K562 (cell line): ENCODE data around the gene DLL4. TPM values are rescaled to one million over a fixed set of nuclear protein-coding genes. Genes with fewer than 3 reads are reported as not detected.

Experiments used
- CEBPG ChIP-seq, 3 experiments: fragments of 200-800 bp in 1 of 3; sonication (Bioruptor generic) in 1 of 3; sonication (generic) in 1 of 3; formaldehyde crosslinking in 1 of 3; IDR thresholded peaks in 2 of 3; conservative IDR thresholded peaks in 1 of 3; 2 replicates each; pipeline versions ENCODE4 v1.6.1 to v1.8.0; 2016 to 2022; ENCODE audit warnings: missing compliant biosample characterization in 2 of 3, missing genetic modification characterization in 2 of 3, mild to moderate bottlenecking in 1 of 3, missing genetic modification reagents in 1 of 3
- GABPB2 ChIP-seq: fragments of 250-450 bp; sonication (Bioruptor Pico); conservative IDR thresholded peaks from 2 replicates; pipeline ENCODE4 v1.5.1; 2021; ENCODE audit warnings: mild to moderate bottlenecking
- HDAC6 ChIP-seq: IDR thresholded peaks from 2 replicates; pipeline ENCODE4 v1.6.1; 2012; ENCODE audit warnings: low read depth, mild to moderate bottlenecking, control low read depth, inconsistent platforms, low read length, moderate library complexity
- KLF10 ChIP-seq: fragments of 250-450 bp; sonication (Bioruptor Pico); IDR thresholded peaks from 2 replicates; pipeline ENCODE4 v1.6.1; 2021; ENCODE audit warnings: matching md5 sums
- NCOA4 ChIP-seq: fragments of 450-650 bp; IDR thresholded peaks from 2 replicates; pipeline ENCODE4 v1.6.1; 2018; ENCODE audit warnings: mild to moderate bottlenecking; ENCODE audit not compliant: partially characterized antibody
- NFATC3 ChIP-seq: fragments of 450-650 bp; IDR thresholded peaks from 2 replicates; pipeline ENCODE4 v1.6.1; 2017; ENCODE audit warnings: mild to moderate bottlenecking
- POLR2AphosphoS2 ChIP-seq: IDR thresholded peaks from 2 replicates; pipeline ENCODE4 v1.6.1; 2012; ENCODE audit warnings: low read length, improper control_type of control experiment
- RBM15 ChIP-seq: fragments of 200-400 bp; formaldehyde crosslinking; IDR thresholded peaks from 2 replicates; pipeline ENCODE4 v1.6.1; 2018; ENCODE audit warnings: mild to moderate bottlenecking, low read length, moderate library complexity; ENCODE audit not compliant: insufficient read depth
- RFX5 ChIP-seq: IDR thresholded peaks from 2 replicates; pipeline ENCODE4 v1.6.1; 2011; ENCODE audit warnings: low read depth, mild to moderate bottlenecking, improper control_type of control experiment, low read length
- TRIM28 ChIP-seq: fragments of 450-650 bp; IDR thresholded peaks from 2 replicates; pipeline ENCODE4 v1.6.1; 2017
- ZNF311 ChIP-seq: fragments of 250-450 bp; sonication (Bioruptor Pico); IDR thresholded peaks from 2 replicates; pipeline ENCODE4 v1.4.0; 2020; ENCODE audit warnings: mild to moderate bottlenecking, moderate library complexity
- ZNF431 ChIP-seq: sonication (generic); formaldehyde crosslinking; IDR thresholded peaks from 2 replicates; pipeline ENCODE4 v1.8.0; 2022; ENCODE audit warnings: mild to moderate bottlenecking, missing genetic modification reagents
- polyA plus RNA-seq, 8 experiments: library from polyadenylated mRNA; depleted of rRNA in 4 of 8; stranded (reverse) in 5 of 8; unstranded in 3 of 8; fragments of >200 nt; fragmentation: Nextera tagmentation in 2 of 8; fragmentation: Illumina TruSeq in 1 of 8; extraction: Ambion mirVana in 2 of 8; extraction: Trizol in 1 of 8; gene quantifications; 2 replicates each; pipeline versions ENCODE4 v1.2.1 to v1.2.3, GENCODE V29; 2011 to 2014; ENCODE audit warnings: inconsistent platforms in 1 of 8, missing spikeins in 1 of 8
- total RNA-seq, 7 experiments: library from RNA; depleted of rRNA in 6 of 7; stranded (reverse); fragments of >200 nt in 6 of 7; fragmentation: Illumina TruSeq in 2 of 7; extraction: Trizol in 2 of 7; gene quantifications; 2 replicates each; pipeline versions ENCODE4 v1.2.1 to v1.2.3, GENCODE V29; 2011 to 2021; ENCODE audit warnings: low replicate concordance in 1 of 7
- TF ChIP-seq, protein P1 (sequence below), 2 experiments: fragments of 450-650 bp in 1 of 2; IDR thresholded peaks; 2 replicates each; pipeline ENCODE4 v1.6.1; 2011 to 2017; ENCODE audit warnings: low read depth in 2 of 2, antibody characterized with exemption in 1 of 2, borderline replicate concordance in 1 of 2, low read length in 1 of 2, mild to moderate bottlenecking in 1 of 2, mixed read lengths in 1 of 2; ENCODE audit not compliant: control insufficient read depth in 1 of 2
- TF ChIP-seq, protein P2 (sequence below): sonication (generic); formaldehyde crosslinking; IDR thresholded peaks from 2 replicates; pipeline ENCODE4 v1.8.0; 2023; ENCODE audit warnings: mild to moderate bottlenecking, missing genetic modification reagents

The DLL4 gene
- total and polyA plus RNA-seq, 9 of the 15 experiments (the other 6 are each of a cell fraction or from before 2014, with no cell fraction given) = 0.04 to 1.1 (median 0.41) TPM; not detected in 1

DNA sequence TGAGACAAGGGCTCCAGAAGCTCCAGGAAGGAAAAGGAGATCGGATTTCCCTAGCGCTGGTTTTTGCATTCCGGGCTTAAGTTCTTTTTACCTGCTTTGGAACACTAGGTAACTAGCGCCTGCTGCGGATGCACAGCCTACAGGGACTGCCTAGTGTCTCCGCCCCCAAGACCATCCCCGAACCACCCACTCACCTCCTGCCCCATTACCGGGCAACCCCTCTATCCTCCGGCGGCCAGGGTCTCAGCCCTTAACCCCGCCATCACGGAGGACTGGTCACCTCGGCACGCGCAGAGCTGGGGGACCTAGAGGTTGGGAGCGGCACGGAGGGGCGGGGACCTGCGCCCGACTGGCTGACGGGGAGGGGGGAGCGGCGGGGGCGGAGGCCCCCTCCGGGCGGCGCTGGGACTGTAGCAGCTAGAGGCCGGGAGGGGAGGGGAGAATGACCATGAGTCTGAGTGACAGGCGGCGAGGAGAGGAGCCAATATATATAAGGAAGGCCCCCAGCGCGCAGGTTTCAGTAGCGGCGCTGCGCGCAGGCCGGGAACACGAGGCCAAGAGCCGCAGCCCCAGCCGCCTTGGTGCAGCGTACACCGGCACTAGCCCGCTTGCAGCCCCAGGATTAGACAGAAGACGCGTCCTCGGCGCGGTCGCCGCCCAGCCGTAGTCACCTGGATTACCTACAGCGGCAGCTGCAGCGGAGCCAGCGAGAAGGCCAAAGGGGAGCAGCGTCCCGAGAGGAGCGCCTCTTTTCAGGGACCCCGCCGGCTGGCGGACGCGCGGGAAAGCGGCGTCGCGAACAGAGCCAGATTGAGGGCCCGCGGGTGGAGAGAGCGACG, at the start of gene DLL4 (continued):
- TF ChIP-seq, protein P1, sequence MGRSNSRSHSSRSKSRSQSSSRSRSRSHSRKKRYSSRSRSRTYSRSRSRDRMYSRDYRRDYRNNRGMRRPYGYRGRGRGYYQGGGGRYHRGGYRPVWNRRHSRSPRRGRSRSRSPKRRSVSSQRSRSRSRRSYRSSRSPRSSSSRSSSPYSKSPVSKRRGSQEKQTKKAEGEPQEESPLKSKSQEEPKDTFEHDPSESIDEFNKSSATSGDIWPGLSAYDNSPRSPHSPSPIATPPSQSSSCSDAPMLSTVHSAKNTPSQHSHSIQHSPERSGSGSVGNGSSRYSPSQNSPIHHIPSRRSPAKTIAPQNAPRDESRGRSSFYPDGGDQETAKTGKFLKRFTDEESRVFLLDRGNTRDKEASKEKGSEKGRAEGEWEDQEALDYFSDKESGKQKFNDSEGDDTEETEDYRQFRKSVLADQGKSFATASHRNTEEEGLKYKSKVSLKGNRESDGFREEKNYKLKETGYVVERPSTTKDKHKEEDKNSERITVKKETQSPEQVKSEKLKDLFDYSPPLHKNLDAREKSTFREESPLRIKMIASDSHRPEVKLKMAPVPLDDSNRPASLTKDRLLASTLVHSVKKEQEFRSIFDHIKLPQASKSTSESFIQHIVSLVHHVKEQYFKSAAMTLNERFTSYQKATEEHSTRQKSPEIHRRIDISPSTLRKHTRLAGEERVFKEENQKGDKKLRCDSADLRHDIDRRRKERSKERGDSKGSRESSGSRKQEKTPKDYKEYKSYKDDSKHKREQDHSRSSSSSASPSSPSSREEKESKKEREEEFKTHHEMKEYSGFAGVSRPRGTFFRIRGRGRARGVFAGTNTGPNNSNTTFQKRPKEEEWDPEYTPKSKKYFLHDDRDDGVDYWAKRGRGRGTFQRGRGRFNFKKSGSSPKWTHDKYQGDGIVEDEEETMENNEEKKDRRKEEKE (IDR thresholded peaks at IDR 0.05; ENCODE audit: borderline replicate concordance in 1 of 2, control insufficient read depth in 1 of 2, low read depth in 2 of 2, low read length in 1 of 2) = 0 out of 4 replicates have a peak, but pooled peaks of 1 of the 2 experiments have one; percentile 19
- TF ChIP-seq TRIM28 (no peak), POLR2AphosphoS2 (no peak), RBM15 (no peak), KLF10 (CRISPR knock-in tag) (no peak), GABPB2 (no peak), HDAC6 (no peak), ZNF431 (CRISPR knock-in tag) (peak; percentile 49; the same call in 1 of the 2 replicates), ZNF311 (CRISPR knock-in tag) (no peak), NFATC3 (no peak), RFX5 (no peak), CEBPG (CRISPR knock-in tag; IDR thresholded peaks at IDR 0.05) (peak; percentile 40; the same call in 1 of the 2 replicates), CEBPG (tag; conservative IDR thresholded peaks at IDR 0.05 in 1 of 2, IDR thresholded peaks at IDR 0.05 in 1 of 2) (no peak), NCOA4 (no peak)
- TF ChIP-seq, protein P2, sequence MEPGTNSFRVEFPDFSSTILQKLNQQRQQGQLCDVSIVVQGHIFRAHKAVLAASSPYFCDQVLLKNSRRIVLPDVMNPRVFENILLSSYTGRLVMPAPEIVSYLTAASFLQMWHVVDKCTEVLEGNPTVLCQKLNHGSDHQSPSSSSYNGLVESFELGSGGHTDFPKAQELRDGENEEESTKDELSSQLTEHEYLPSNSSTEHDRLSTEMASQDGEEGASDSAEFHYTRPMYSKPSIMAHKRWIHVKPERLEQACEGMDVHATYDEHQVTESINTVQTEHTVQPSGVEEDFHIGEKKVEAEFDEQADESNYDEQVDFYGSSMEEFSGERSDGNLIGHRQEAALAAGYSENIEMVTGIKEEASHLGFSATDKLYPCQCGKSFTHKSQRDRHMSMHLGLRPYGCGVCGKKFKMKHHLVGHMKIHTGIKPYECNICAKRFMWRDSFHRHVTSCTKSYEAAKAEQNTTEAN (CRISPR knock-in tag) = peak; percentile 84; the same call in 1 of the 2 replicates
